Left kidney (tissue), 8 donors: ENCODE results near the gene OSBPL7. TPM values are rescaled to one million over a fixed set of nuclear protein-coding genes. Genes with fewer than 3 reads are reported as not detected.
A peak's percentile ranks its signal among the peaks of the same experiment; 100 is the strongest.

Source experiments
- DNase-seq: peaks from one replicate; pipeline ENCODE4 v3.0.0-alpha.2; 2013
- long read RNA-seq, 8 donors: transcript quantifications; one replicate each; lab custom pipeline, GENCODE V29; 2026
- polyA plus RNA-seq: library from polyadenylated mRNA; unstranded; fragments of 120-200 nt; gene quantifications from one replicate; pipeline ENCODE4 v1.2.1, GENCODE V29; 2013; ENCODE audit not compliant: insufficient read length

The OSBPL7 gene, protein sequence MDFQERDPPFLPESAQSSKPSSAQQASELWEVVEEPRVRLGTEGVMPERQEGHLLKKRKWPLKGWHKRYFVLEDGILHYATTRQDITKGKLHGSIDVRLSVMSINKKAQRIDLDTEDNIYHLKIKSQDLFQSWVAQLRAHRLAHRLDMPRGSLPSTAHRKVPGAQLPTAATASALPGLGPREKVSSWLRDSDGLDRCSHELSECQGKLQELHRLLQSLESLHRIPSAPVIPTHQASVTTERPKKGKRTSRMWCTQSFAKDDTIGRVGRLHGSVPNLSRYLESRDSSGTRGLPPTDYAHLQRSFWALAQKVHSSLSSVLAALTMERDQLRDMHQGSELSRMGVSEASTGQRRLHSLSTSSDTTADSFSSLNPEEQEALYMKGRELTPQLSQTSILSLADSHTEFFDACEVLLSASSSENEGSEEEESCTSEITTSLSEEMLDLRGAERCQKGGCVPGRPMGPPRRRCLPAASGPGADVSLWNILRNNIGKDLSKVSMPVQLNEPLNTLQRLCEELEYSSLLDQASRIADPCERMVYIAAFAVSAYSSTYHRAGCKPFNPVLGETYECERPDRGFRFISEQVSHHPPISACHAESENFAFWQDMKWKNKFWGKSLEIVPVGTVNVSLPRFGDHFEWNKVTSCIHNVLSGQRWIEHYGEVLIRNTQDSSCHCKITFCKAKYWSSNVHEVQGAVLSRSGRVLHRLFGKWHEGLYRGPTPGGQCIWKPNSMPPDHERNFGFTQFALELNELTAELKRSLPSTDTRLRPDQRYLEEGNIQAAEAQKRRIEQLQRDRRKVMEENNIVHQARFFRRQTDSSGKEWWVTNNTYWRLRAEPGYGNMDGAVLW
- polyA plus RNA-seq: 16.7 TPM
- long read RNA-seq, donor 1, partial matches to known transcripts: 5 of 8 reads
- long read RNA-seq, donor 1, other reads (novel, unspliced or antisense): 0 of 8 reads
- long read RNA-seq, donor 2, partial matches to known transcripts: 0 of 2 reads
- long read RNA-seq, donor 2, other reads (novel, unspliced or antisense): 0 of 2 reads
- long read RNA-seq, donor 3, partial matches to known transcripts: 0 of 1 reads
- long read RNA-seq, donor 3, other reads (novel, unspliced or antisense): 0 of 1 reads
- long read RNA-seq, donor 4: 0 reads
- long read RNA-seq, donor 5, partial matches to known transcripts: 0 of 1 reads
- long read RNA-seq, donor 5, other reads (novel, unspliced or antisense): 0 of 1 reads
- long read RNA-seq, donor 6: 0 reads
- long read RNA-seq, donor 7, partial matches to known transcripts: 0 of 1 reads
- long read RNA-seq, donor 7, other reads (novel, unspliced or antisense): 0 of 1 reads
- long read RNA-seq, donor 8, partial matches to known transcripts: 0 of 1 reads
- long read RNA-seq, donor 8, other reads (novel, unspliced or antisense): 0 of 1 reads

DNA sequence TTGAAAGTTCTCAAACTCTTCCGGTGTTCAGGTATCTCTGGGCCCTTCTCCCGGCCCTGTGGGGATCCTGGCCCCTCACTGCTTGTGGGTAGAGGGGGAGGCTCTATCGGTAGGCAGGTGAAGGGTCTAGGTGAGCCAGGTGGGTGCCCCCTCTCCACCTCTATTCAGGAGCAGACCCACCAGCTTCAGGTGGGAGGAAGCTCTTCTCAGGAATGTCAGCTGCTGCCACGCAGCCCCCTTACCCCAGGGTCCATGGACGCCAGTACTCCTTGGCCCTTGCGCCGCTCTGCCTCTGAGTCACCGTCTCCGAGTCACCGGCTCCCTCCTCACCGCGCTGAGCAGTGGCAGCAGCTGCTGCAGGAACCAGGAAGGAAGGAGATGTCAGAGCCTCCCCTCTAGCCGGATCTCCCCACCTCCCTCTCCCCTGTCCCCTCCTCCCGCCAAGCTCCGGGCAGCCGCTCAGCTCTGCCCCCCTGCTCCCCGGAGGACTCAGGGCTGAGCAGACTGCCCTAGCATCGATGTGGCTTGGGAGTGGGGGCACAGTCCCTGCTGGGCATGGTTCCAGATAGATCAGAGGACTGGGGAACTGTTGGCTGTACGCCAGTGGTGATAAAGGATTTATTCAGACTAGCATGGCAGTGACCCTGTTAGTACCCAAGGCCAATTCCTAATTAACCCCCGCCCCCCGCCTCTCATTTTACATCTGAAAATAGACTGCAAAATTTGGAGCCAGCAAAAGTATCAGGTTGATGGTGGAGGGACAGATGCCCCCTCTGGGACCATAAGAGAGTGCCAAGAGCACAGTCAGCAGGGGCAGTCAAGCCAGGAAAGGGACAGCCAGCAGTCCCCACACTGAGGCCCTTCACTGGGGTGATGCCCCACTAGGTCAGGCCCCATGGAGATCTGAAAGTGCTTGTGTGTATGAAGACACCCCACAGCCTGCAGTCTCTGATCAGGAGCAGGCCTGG lies at the start of gene OSBPL7:
Gene OSBPL7 (minus strand): TSS at position 371 of the 968 bp plus-strand sequence. CDS start 1,516 bp downstream, outside the sequence.
- peak; percentile 67 for DNase-seq

DNA sequence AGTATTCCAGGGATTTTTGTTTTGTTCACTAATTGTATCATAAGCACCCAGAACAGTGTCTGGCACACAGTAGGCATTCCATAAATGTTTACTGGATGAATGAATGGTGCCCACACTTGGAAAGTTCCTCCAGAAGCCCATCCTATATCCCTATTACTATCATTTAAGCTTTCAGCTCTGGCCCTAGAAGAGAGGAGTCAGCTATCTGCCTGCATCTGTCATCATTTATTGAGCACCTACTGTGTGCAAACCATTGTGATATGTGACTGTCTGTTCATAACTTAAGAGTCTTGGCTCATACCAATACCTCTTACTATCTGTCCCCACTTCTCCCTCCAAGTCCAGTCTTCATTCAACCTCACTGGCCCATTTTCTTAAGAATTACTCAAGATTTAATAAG lies 49.5 kb upstream of the OSBPL7 start:
- DNase-seq: no peak

DNA sequence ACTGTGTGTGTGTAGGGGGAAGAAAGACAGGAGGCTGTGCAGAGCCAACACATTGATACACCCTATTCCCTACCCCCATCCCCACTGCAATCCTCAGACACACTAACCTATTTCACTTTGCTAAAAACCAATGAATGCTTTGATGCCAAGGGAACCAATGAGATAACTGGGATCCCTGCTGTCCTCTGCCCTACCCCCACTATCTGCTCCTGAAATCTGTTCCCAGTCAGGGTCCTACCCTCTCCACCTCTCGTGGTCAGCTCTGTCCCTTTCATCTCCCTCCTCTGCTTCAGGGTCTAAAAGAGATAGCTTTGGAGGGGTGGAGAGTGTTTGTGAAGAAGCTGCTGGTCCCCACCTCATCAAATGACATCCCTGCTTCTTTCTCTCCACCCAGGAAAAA lies 48.5 kb upstream of the OSBPL7 start:
- DNase-seq: no peak

DNA sequence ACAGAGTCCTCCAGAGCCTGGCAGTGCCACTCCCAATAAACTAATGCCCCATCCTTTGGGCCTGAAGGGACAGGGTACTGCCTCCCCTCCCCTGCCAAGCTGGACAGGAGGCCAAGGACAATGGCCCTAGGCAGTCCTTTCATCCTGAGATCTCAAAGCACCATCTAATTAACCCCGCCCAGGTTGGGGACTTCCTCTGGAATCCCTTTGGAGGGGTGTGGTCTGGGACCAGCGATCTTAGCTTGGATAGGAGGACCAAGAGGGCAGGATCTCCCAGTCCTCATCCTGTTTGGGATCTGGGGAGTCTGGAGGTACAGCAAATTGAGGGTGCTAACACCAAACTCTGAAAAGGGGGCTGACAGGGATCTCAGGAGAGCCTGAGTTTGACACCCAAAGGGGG lies 47.5 kb upstream of the OSBPL7 start:
- DNase-seq: no peak

DNA sequence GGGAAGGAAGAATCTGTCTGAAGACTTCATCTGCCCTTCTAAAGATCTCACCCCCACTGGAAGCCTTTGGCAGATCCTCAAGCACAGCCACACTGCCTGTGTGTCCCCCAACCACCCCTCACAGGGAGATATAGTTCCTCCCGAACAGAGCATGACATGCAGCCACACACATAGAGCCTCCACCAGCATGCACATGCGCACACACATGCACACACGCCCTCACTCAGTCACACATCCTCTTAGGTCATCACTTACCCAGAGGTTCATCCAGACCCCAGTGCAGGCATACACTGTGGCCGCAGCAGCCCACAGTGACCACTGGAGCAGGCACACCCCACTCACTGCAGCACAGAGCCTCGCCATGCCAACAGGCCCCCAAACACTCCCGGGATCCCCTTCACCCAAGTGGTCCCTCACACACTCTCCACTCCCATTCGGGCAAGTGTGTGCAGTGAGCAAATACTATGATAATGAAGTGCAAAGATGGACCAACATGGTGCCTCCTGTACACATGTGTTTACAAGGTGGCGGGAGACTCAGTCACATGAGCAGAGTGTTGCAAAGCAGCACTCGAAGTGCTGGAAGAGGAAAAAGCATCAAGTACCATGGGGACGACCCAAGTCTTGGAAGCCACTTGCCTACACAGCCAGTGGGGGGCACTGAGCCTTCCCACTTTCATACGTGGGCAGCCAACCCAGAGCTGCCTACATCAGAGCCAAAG lies 46.4 kb upstream of the OSBPL7 start:
- DNase-seq: no peak

DNA sequence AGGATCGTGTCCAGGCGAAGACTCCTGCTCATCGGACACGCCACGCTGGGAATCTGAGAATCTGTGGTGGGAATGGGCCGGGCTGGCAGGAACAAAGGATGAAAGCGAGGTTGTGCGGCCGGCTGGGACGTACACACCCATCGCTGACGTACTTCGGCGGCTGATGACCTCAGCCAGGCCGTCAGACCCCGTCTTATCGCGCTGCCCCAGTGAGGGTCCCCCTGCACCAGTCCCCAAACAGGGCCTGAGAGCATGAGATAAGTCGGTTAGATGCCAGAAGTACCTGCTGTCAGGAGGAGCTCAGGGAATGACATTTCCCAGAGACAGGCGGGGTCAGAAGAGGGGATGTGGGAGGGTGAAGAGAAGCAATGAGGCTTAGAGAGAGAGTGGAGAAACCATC lies 45.3 kb upstream of the OSBPL7 start:
- DNase-seq: no peak

DNA sequence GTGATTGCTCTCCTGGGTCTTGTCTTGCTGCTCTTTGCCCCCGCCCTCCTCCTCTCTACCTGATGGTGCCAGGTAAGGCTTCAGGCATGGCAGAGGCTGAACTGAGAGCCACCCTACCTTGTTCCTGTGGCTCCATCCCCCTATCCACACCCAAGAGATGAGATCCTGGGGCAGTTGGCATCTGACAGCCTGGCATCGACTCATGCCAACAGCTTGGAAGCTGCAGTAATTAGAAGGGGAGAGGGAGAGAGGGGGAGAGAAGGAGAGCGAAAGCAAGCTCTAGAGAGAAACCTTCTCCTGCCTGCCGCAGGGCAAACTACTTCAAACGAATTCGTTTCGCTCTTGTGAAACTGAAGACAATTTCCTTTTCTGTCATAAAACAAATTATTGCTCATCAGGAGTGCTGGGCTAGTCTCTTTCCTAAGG lies 43.2 kb upstream of the OSBPL7 start:
- DNase-seq: no peak

DNA sequence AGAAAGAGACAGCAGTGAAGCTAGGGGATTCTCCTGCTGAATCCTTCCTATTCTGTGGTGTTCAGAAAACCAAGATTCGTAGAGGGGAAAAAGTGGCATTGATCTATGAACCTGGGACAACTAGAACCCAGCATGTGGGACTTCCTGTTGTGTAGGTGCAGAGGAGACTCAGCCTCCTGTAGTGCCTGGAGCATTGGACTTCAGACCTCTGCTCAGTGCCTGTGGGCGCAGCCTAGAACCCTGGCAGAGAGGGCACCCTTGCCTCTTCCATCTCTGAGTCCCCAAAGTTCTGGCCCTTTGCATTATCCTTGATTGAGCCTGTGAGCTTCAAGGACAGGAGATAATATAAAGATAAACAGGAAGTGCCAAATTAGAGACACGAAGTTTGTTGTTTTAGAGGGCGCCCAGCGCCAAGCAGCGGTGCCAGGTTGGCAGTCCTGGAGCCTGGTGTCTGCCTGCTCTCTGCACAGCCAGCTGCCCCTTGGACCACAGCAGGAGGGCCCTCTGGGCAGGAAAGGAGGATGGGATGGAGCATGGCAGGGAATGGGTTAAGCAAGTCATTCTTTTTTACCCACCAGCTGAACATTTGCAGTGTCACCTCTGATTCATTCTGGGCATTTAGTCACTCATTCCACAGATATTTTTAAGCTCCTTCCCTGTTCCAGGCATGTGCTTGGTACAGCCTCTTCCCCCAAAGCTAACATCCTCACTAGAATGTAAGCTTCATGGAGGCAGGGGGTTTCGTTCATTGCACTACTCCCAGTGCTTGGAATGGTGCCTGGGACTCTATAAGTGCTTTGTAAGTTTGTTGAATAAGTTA lies 41.2 kb upstream of the OSBPL7 start:
- DNase-seq: no peak

DNA sequence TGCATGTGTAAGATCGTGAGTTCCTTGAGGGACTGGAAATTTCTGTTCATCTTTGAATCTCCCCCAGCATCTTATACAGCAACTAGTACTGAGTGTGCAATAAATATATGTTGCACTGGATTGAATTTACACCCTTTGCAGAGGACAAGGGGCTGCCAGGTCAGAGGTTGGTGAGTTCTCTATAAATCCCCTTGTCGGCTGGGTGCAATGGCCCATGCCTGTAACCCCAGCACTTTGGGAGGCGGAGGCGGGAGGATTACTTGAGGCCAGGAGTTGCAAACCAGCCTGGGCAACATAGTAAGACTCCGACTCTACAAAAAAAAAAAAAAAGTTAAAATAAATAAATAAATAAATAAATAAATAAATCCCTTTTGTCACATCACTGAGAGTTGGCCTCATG lies 38.8 kb upstream of the OSBPL7 start:
- no peak for DNase-seq

DNA sequence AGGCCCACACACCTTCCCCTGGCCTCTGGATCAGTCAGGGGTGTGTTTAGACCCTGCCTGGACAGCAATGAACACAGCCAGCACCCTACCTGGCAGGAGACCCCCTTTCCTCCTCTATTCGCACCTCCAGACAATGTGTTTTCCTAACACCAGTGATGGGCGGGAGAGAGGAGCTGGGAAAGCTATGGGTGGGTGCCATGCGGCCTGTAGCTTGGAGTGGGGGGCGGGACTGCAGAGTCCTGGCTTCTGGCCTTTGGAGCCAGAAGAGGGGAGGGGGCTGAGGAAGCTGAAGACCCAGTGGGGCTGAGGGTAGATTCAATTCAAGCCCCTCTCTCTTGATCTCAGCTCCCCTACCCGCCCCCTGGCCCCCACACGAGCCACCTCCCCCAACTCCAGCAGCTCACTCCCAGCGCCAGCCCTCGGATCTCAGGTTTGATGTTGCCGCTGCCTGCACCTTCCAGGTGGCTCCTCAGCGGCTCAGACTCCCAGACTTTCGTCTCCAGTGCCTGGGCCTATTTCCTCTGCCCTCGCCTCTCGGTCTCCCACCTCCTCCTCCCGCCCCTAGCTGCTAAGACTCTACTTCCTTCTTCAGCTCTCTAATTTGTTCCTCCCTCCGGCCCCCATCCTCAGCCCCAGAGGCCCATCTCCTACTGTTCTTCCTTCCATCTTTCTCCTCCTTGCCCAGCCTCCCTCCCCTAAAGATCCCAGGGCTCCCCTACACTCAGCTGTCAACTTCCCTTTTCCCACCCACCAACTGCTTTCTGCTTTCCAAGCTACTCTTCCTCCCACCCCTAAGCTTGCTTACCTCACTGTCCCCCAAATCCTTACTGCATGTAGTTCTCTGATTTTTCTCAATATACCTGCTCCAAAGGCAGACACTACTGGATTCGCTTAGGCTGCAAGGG lies 36.2 kb upstream of the OSBPL7 start:
- no peak for DNase-seq

DNA sequence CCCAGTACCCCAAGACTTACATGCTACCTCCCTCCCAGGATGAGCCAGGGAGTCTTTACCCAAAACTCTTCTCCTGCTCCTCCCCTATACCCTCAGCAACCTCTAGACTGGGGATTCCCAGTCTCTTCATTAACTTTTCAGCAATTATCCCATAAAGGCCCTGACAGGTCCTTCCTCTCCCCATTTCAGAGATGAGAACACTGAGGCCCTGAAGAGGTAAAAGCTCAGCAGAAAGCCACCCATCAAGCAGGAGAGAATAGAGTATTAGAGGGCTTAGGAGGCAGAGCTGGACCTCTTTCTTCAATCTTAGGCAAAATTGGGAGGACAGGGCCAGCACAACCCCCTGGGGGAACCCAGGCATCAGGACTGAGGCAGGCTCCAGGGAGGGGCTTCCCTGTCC lies 35.2 kb upstream of the OSBPL7 start:
- no peak for DNase-seq

DNA sequence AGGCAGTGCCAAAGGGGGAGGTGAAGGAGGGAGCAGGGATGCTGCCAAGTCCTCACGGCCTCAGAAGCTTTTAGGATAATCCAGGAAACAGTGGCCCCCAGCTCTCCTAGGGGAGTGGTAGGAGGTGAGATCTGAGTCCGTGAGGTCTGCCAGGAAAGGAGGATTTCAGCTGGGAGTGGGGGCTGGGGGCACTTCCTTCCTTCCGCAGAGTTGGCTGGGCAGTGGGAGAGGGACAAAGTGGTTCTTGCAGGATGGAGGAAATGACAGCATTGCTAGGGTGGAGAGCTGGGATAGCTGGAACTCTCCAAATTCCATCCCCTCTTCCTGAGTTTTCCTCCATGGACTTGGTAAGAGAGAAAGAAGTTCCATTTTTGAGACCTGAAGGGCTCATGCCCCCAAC lies 34.1 kb upstream of the OSBPL7 start:
- no peak for DNase-seq

DNA sequence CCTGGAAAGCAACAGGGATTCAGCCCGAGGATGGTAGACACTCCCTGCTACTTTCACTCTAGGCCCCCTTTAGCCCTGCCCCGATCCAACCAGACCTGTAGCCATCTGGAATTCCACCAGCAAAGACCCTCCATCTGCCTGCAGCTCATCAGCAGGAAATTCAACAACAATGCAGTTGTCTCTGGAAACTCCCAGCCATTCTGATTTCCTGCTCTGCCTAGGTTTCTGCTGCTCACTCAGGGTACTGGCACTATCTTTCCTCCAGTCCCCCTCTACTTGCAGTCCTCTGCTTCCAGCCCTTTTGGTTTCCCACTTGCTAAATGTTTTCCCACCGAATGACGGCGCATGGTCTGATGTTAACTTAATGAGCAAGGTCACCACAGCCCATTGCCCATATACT lies 32.0 kb upstream of the OSBPL7 start:
- no peak for DNase-seq

DNA sequence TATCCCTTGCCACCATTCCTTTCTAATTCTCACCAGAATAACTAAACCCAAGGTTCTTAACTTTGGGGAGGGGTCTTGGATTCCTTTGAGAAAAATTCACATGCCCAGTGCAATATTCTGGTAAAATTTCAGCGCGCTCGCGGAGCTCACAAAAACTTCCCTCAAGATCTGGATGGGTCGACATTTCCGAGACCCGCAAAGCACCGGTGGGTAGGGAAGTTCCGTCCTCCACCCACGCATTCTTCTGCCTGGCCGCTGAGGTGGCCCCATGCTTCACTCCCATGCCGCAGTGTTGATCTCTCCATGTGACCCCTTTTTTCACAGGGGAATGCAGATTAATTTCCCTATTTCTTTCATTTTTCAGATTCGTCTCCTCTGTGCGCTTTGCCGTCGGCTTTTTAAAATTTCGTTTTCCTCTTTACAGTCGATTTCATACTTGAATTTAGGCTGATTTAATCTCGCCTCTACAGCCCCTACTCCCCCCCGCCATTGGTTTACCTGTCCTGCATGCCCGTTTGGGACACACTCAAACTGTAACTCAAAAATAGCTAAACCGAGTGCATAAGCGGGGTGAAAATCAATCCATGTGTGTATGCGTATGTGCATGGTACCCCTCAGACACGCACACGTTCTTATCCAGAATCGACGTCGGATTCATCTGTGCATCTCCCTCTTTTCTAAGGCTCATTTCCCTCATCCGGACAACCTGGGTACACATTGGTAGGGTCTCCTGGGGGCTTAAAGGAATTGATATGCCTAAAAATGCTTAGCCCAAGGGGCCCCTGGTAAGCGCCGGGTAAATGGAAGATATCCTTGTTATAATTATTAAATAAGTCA lies 30.7 kb upstream of the OSBPL7 start:
- no peak for DNase-seq

DNA sequence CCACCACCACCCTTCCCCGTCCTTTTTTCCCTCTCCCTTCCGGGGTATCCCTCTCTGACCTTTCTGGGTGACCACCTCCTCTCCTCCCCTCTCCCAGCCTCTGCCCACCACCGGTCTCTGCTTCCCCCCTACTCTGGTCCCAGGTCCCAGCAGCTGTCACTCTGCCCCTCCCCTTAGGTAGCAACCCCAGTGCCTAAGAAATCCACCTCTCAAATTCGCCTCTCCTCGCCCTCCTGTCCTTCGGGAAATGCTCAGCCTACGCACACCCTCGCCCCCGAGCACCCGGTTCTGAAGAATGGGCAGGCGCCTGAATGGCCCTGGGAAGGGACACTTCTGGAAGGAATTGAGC lies 30.1 kb upstream of the OSBPL7 start:
- no peak for DNase-seq

DNA sequence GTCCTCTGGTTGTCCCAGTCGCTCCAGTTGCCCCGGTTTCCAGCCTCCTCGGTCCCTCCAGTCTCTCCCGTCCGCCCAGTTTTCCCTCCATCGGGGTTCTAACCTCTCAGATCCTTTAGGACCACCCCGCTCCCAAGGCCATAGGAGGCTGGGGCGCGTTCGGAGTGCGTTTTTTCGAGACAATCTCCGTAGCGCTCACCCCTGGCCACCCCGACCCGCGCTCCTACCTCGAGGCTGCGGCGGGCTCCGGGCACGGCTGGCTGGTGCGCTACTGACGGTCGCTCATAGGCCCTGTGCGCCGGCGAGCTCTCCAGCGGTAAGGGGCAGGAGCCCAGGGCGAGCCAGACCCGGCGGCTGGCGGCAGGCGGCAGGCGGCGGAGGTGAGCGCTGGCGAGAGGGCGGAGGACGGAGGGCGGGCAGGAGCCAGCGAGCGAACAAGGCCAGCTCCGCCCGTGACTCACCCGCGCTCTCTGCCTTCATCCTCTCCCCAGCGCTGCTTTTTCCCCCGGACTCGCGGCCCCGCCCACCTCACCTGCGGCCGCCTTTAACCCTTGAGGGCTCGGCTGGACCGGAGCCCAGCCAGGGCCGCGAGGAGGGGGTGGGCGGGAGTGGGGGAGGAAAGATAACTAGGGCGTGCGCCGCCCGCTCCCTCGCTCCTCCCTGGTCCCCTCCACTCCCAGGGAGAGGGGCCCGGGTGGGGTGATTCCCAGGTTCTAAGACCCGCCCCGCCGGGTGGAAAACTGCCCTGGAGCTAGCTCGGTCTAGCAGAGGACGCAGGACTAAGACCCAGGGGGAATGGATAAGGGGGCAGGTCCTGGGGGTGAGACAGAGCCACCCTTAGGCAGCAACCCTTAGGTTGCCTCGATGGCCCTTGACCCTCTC lies 29.3 kb upstream of the OSBPL7 start, which contains the start of gene SP6:
Gene SP6 (minus strand): TSS at position 472 of the 882 bp plus-strand sequence. CDS start 2,734 bp downstream, outside the sequence.
- peak; percentile 62 for DNase-seq
